ENCODE data around the gene OLIG2.

The OLIG2 gene

GRCh38 chr21:33019885-33020557 is 5.7 kb upstream of the OLIG2 start:
- no peak for DNase-seq (ENCODE audit: low read depth in 2 of 2)

- DNase-seq (ENCODE audit: low read depth in 2 of 2) = no peak
Observed at GRCh38 chr21:33020558-33021100, 5.1 kb upstream of the OLIG2 start.

DNA sequence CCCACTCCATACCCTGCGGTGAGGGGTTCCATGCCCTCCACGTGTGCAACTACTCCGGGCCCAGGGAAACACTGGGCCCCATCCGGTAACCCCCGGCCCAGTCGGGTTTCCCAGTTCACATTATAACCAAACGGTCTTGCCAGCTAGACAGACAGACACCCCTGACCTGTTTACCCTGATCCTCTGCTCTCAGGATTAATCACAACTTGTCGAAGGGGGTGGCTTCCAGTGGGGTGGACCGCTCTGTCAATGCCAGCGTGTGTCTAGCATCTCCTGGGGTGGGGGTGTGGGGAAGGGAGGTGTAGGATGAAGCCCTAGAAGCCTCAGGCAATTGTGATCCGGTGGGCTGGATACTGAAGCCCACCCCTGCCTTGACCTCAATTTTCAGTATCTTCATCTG is 4.6 kb upstream of the OLIG2 start:
- DNase-seq (ENCODE audit: low read depth in 2 of 2) = no peak

DNA sequence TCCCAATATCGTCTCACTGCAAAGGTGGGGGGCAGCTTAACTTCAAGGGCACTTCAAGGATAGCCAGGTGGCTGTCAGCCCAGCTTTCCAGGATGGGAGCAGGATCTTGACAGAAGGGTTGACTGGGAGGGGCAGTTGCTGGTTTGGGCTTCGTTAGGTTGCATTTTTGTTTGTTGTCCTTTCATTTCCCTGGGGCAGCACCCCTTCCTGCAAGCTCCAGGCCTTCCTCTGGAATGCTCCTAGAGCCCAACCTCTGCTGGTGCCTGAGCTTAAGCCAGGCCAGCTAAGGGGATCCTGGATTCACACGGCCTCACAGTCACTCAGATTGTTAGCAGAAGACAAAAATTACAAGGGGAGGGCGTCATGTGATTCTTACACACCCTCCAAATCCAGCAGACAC is 4.1 kb upstream of the OLIG2 start:
- DNase-seq (ENCODE audit: low read depth in 2 of 2) = no peak

GRCh38 chr21:33022489-33022827 is 3.3 kb upstream of the OLIG2 start:
- DNase-seq (ENCODE audit: low read depth in 2 of 2) = no peak

- no peak for DNase-seq (ENCODE audit: low read depth in 2 of 2)
Observed at GRCh38 chr21:33022828-33023573, 2.7 kb upstream of the OLIG2 start.

GRCh38 chr21:33023574-33024200 is 2.0 kb upstream of the OLIG2 start:
- DNase-seq (ENCODE audit: low read depth in 2 of 2) = no peak

GRCh38 chr21:33024201-33025103 is 1.3 kb upstream of the OLIG2 start:
- no peak for DNase-seq (ENCODE audit: low read depth in 2 of 2)

DNA sequence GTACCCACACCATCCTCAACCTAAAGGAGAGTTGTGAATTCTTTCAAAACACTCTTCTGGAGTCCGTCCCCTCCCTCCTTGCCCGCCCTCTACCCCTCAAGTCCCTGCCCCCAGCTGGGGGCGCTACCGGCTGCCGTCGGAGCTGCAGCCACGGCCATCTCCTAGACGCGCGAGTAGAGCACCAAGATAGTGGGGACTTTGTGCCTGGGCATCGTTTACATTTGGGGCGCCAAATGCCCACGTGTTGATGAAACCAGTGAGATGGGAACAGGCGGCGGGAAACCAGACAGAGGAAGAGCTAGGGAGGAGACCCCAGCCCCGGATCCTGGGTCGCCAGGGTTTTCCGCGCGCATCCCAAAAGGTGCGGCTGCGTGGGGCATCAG is 638 bp upstream of the OLIG2 start:
- DNase-seq (ENCODE audit: low read depth in 2 of 2) = no peak

- DNase-seq (ENCODE audit: low read depth in 2 of 2) = no peak
Observed at GRCh38 chr21:33026443-33026858, 716 bp downstream of the OLIG2 start.

- no peak for DNase-seq (ENCODE audit: low read depth in 2 of 2)
Observed at GRCh38 chr21:33026878-33027400, 1.2 kb downstream of the OLIG2 start.

GRCh38 chr21:33027401-33028286 is 1.9 kb downstream of the OLIG2 start:
- no peak for DNase-seq (ENCODE audit: low read depth in 2 of 2)

DNA sequence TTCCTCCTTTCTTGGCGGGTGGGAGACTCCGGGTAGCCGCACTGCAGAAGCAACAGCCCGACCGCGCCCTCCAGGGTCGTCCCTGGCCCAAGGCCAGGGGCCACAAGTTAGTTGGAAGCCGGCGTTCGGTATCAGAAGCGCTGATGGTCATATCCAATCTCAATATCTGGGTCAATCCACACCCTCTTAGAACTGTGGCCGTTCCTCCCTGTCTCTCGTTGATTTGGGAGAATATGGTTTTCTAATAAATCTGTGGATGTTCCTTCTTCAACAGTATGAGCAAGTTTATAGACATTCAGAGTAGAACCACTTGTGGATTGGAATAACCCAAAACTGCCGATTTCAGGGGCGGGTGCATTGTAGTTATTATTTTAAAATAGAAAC is 2.5 kb downstream of the OLIG2 start:
- DNase-seq (ENCODE audit: low read depth in 2 of 2) = no peak

DNA sequence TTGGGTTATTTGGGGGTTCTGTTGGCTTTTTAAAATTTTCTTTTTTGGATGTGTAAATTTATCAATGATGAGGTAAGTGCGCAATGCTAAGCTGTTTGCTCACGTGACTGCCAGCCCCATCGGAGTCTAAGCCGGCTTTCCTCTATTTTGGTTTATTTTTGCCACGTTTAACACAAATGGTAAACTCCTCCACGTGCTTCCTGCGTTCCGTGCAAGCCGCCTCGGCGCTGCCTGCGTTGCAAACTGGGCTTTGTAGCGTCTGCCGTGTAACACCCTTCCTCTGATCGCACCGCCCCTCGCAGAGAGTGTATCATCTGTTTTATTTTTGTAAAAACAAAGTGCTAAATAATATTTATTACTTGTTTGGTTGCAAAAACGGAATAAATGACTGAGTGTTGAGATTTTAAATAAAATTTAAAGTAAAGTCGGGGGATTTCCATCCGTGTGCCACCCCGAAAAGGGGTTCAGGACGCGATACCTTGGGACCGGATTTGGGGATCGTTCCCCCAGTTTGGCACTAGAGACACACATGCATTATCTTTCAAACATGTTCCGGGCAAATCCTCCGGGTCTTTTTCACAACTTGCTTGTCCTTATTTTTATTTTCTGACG is 3.1 kb downstream of the OLIG2 start:
- DNase-seq (ENCODE audit: low read depth in 2 of 2) = no peak

DNA sequence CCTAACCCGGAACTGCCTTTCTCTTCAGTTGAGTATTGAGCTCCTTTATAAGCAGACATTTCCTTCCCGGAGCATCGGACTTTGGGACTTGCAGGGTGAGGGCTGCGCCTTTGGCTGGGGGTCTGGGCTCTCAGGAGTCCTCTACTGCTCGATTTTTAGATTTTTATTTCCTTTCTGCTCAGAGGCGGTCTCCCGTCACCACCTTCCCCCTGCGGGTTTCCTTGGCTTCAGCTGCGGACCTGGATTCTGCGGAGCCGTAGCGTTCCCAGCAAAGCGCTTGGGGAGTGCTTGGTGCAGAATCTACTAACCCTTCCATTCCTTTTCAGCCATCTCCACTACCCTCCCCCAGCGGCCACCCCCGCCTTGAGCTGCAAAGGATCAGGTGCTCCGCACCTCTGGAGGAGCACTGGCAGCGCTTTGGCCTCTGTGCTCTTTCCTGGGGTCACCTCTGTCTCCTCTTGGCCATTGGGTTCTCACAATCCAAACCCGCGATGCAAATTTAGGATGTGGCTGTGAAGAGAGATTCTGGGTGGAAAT is 3.7 kb downstream of the OLIG2 start:
- no peak for DNase-seq (ENCODE audit: low read depth in 2 of 2)

DNA sequence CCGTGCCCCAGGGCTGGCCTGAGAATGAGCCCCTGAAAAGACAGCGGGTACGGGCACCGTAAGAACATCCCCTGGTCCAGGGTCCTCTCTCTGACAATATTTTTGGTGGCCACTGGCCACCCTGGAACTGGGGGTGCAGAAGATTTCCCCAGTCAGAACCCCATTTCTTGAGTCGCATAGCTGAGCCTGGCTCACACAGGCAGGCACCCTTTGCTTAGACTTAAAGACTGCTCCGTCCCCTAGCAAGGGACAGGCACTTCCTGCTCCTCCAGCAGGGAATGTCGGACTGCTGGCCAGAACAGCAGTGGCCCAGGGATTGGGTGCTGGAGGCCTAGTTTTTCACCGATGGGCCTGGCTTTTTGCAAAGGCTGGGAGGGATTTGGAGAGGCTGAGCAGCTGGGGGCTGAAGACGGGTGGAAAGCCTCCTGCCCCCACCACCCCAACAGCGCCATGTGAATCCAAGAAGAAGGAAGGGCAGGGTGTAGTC is 4.3 kb downstream of the OLIG2 start:
- no peak for DNase-seq (ENCODE audit: low read depth in 2 of 2)

GRCh38 chr21:33030633-33031032 is 4.9 kb downstream of the OLIG2 start:
- DNase-seq (ENCODE audit: low read depth in 2 of 2) = no peak

- no peak for DNase-seq (ENCODE audit: low read depth in 2 of 2)
Observed at GRCh38 chr21:33031152-33031911, 5.6 kb downstream of the OLIG2 start.

DNA sequence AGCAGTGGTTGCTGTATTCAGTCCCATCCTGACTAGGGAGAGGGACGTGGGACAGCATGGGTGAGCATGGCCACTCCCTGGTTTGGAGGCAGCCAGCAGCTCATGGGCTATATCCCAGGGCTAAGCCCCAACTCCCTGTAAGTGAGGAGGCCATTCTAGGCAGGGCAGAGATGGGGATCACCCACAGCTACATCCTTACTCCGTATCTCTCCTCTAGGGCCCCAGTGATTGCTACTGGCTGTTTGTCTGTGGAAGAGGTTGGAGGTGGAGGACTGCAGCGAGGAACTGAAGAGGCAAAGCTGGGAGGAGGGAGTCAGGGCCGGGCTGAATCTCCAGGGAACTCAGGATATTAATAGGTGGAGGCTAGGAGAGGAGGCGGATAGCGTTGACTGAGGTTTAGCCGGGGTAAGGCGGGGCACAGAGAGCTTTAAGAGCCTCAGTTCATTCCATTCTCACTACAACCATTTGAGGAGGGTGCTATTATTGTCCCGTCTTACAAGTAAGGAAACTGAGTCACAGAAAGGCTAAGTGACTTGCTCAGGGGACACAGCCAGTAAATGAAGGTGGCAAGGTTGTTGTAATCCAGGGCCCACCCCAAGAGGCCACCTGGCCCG is 6.8 kb downstream of the OLIG2 start:
- no peak for DNase-seq (ENCODE audit: low read depth in 2 of 2)

Data from stimulated activated CD4-positive, alpha-beta T cell treated with anti-CD3 and anti-CD28 coated beads, Interleukin-15, amount 100 ng/mL, for 48 hours (primary cell).